H1 (cell line): Measurements from ENCODE around the gene TNRC6C. TPM values are rescaled to one million over a fixed set of nuclear protein-coding genes. Genes with fewer than 3 reads are reported as not detected.

Experiments used
- CTCF ChIA-PET: fragments of 300-600 bp; sonication (Branson Sonifier 250); formaldehyde crosslinking; loops from one replicate; lab custom pipeline; 2021; ENCODE audit not compliant: partially characterized antibody; lab: Charles Lee
- POLR2A ChIA-PET: fragments of 300-600 bp; sonication (Branson Sonifier 250); formaldehyde crosslinking; loops from one replicate; lab custom pipeline; 2021; ENCODE audit warnings: inconsistent platforms; ENCODE audit not compliant: partially characterized antibody; lab: Charles Lee
- DNase-seq, 2 experiments: peaks; one replicate each; pipeline versions ENCODE4 v3.0.0 to v3.0.0-alpha.2; 2010 to 2022; ENCODE audit warnings: low spot score in 2 of 2, low read depth in 1 of 2, mixed read lengths in 1 of 2
- FAIRE-seq: peaks from 2 replicates; lab custom pipeline; 2011; peaks lifted over from hg19 to GRCh38; lab: Jason Lieb, UNC
- H2AFZ ChIP-seq: 2 replicates; pipeline ENCODE4 v1.8.1; 2012; ENCODE audit warnings: low read length, inconsistent platforms
- H2AK5ac ChIP-seq: 2 replicates; pipeline ENCODE4 v1.6.1; 2013; ENCODE audit warnings: low read depth, low read length
- H2BK120ac ChIP-seq: replicated peaks from 2 replicates; pipeline ENCODE3; 2013; ENCODE audit warnings: low read depth, low read length, inconsistent platforms
- H2BK12ac ChIP-seq: 2 replicates; pipeline ENCODE4 v1.6.1; 2013; ENCODE audit warnings: low read depth, low read length
- H2BK15ac ChIP-seq: 2 replicates; pipeline ENCODE4 v1.6.1; 2013; ENCODE audit warnings: low read length
- H2BK20ac ChIP-seq: 2 replicates; pipeline ENCODE4 v1.6.1; 2013; ENCODE audit warnings: low read length
- H2BK5ac ChIP-seq: 2 replicates; pipeline ENCODE4 v1.6.1; 2013; ENCODE audit warnings: low read depth, low read length
- H3K14ac ChIP-seq: 2 replicates; pipeline ENCODE4 v1.6.1; 2013; ENCODE audit warnings: inconsistent platforms; ENCODE audit not compliant: insufficient read length
- H3K18ac ChIP-seq: 2 replicates; pipeline ENCODE4 v1.6.1; 2013; ENCODE audit warnings: low read length; ENCODE audit errors: extremely low read depth
- H3K23ac ChIP-seq: 2 replicates; pipeline ENCODE4 v1.6.1; 2013; ENCODE audit warnings: inconsistent platforms; ENCODE audit not compliant: insufficient read length
- H3K23me2 ChIP-seq: 2 replicates; pipeline ENCODE4 v1.6.1; 2013; ENCODE audit warnings: low read depth, low read length
- H3K27ac ChIP-seq: 2 replicates; pipeline ENCODE4 v1.6.1; 2011; ENCODE audit warnings: low read depth, low read length, inconsistent platforms
- H3K27me3 ChIP-seq, 4 experiments: replicated peaks in 1 of 4; 1 replicate in 1 of 4; 2 replicates in 3 of 4; pipeline versions ENCODE4 v1.6.1 to v1.8.1; 2011 to 2013; ENCODE audit warnings: low read length in 3 of 4, mild to moderate bottlenecking in 3 of 4, inconsistent platforms in 2 of 4, mixed read lengths in 2 of 4, moderate library complexity in 1 of 4; ENCODE audit not compliant: control insufficient read depth in 3 of 4, insufficient read depth in 3 of 4; ENCODE audit errors: extremely low read depth in 1 of 4
- H3K36me3 ChIP-seq, 4 experiments: 2 replicates each; pipeline versions ENCODE4 v1.6.1 to v1.8.1; 2011 to 2013; ENCODE audit warnings: mild to moderate bottlenecking in 4 of 4, low read length in 3 of 4, moderate library complexity in 2 of 4, control low read depth in 1 of 4, inconsistent platforms in 1 of 4; ENCODE audit not compliant: insufficient read depth in 4 of 4, control insufficient read depth in 2 of 4
- H3K4ac ChIP-seq: replicated peaks from 2 replicates; pipeline ENCODE3; 2013; ENCODE audit warnings: low read length, low read depth, mixed read lengths, inconsistent platforms; ENCODE audit not compliant: insufficient read length
- H3K4me1 ChIP-seq, 4 experiments: replicated peaks in 1 of 4; 1 replicate in 1 of 4; 2 replicates in 3 of 4; pipeline versions ENCODE4 v1.6.1 to v1.8.1; 2011 to 2013; ENCODE audit warnings: low read length in 3 of 4, inconsistent platforms in 2 of 4, mixed read lengths in 1 of 4; ENCODE audit not compliant: insufficient read depth in 4 of 4, control insufficient read depth in 3 of 4
- H3K4me2 ChIP-seq, 2 experiments: 2 replicates each; pipeline versions ENCODE4 v1.6.1 to v1.8.1; 2011 to 2013; ENCODE audit warnings: low read depth in 2 of 2, low read length in 2 of 2, control low read depth in 1 of 2, inconsistent platforms in 1 of 2, mild to moderate bottlenecking in 1 of 2; ENCODE audit not compliant: insufficient read depth in 1 of 2
- H3K4me3 ChIP-seq, 4 experiments: fragments of 200-600, 300-600 bp in 1 of 4; sonication (generic), shearing (Covaris generic), sonication (Bioruptor Twin) in 1 of 4; 2 replicates each; pipeline versions ENCODE4 v1.5.1 to v1.8.1; 2011 to 2016; ENCODE audit warnings: low read length in 4 of 4, low read depth in 3 of 4, control low read depth in 2 of 4, inconsistent platforms in 2 of 4, mild to moderate bottlenecking in 2 of 4, mixed read lengths in 1 of 4, moderate library complexity in 1 of 4; ENCODE audit not compliant: insufficient read depth in 2 of 4; ENCODE audit errors: extremely low read depth in 1 of 4
- H3K56ac ChIP-seq: replicated peaks from 2 replicates; pipeline ENCODE3; 2013; ENCODE audit warnings: low read depth, mild to moderate bottlenecking, mixed read lengths, low read length, inconsistent platforms; ENCODE audit not compliant: insufficient read length
- H3K79me1 ChIP-seq: 2 replicates; pipeline ENCODE4 v1.6.1; 2013; ENCODE audit warnings: low read depth, low read length, control low read depth
- H3K79me2 ChIP-seq, 2 experiments: 2 replicates each; pipeline versions ENCODE4 v1.6.1 to v1.8.1; 2012 to 2013; ENCODE audit warnings: low read length in 2 of 2, mild to moderate bottlenecking in 2 of 2, inconsistent platforms in 1 of 2; ENCODE audit not compliant: insufficient read depth in 2 of 2, control insufficient read depth in 1 of 2
- H3K9ac ChIP-seq, 4 experiments: replicated peaks in 1 of 4; 1 replicate in 1 of 4; 2 replicates in 3 of 4; pipeline versions ENCODE4 v1.6.1 to v1.8.1; 2011 to 2013; ENCODE audit warnings: low read depth in 3 of 4, low read length in 3 of 4, control low read depth in 2 of 4, mild to moderate bottlenecking in 2 of 4, moderate library complexity in 2 of 4, inconsistent platforms in 1 of 4; ENCODE audit errors: extremely low read depth in 1 of 4
- H3K9me3 ChIP-seq, 2 experiments: 2 replicates each; pipeline versions ENCODE4 v1.6.1 to v1.8.1; 2012 to 2013; ENCODE audit warnings: mild to moderate bottlenecking in 2 of 2, moderate library complexity in 2 of 2, control low read depth in 1 of 2, inconsistent platforms in 1 of 2, low read depth in 1 of 2, low read length in 1 of 2, mixed read lengths in 1 of 2; ENCODE audit not compliant: insufficient read depth in 2 of 2
- H4K20me1 ChIP-seq, 2 experiments: replicated peaks in 1 of 2; 2 replicates each; pipeline versions ENCODE3 to v1.8.1; 2011 to 2013; ENCODE audit warnings: inconsistent platforms in 2 of 2, low read length in 2 of 2, mild to moderate bottlenecking in 1 of 2; ENCODE audit not compliant: insufficient read depth in 2 of 2, control insufficient read depth in 1 of 2
- H4K5ac ChIP-seq: 2 replicates; pipeline ENCODE4 v1.6.1; 2013; ENCODE audit warnings: low read length, low read depth, mixed read lengths, inconsistent platforms; ENCODE audit not compliant: insufficient read length
- H4K8ac ChIP-seq: 2 replicates; pipeline ENCODE4 v1.8.0; 2013; ENCODE audit warnings: mild to moderate bottlenecking, moderate library complexity, low read length, inconsistent platforms; ENCODE audit not compliant: insufficient read depth; ENCODE audit errors: extremely low read depth
- H4K91ac ChIP-seq: replicated peaks from 2 replicates; pipeline ENCODE3; 2013; ENCODE audit warnings: low read length, mixed read lengths, inconsistent platforms; ENCODE audit not compliant: insufficient read length
- GTF2F1 ChIP-seq: IDR thresholded peaks from 2 replicates; pipeline ENCODE4 v1.6.1; 2012; ENCODE audit warnings: low read depth, low read length, improper control_type of control experiment, borderline replicate concordance
- JUN ChIP-seq: IDR thresholded peaks from 2 replicates; pipeline ENCODE4 v1.6.1; 2011; ENCODE audit warnings: low read depth, mild to moderate bottlenecking, improper control_type of control experiment, low read length
- SUZ12 ChIP-seq: fragments of 200-600 bp; sonication (generic); IDR thresholded peaks from 2 replicates; pipeline ENCODE4 v1.6.1; 2012; ENCODE audit warnings: mild to moderate bottlenecking, inconsistent platforms, low read length, moderate library complexity, mixed read lengths
- TCF12 ChIP-seq: IDR thresholded peaks from 2 replicates; pipeline ENCODE4 v1.6.1; 2011; ENCODE audit warnings: low read depth, mild to moderate bottlenecking, low read length
- WGBS, 2 experiments: shearing (Covaris generic) in 1 of 2; methylation state at CpG; one replicate each; pipeline versions ENCODE4 v1.1.6 to v1.1.7; 2013 to 2015; ENCODE audit warnings: low lambda C conversion rate in 2 of 2, mixed read lengths in 2 of 2, inconsistent platforms in 1 of 2, low coverage in 1 of 2, missing lambda C conversion rate in 1 of 2; ENCODE audit not compliant: insufficient replicate concordance in 2 of 2, insufficient coverage in 1 of 2, insufficient read length in 1 of 2; ENCODE audit errors: extremely low coverage in 1 of 2, missing lambda C conversion rate in 1 of 2; 5-methylcytosine and 5-hydroxymethylcytosine counted together
- polyA plus RNA-seq, 7 experiments: library from polyadenylated mRNA; depleted of rRNA in 3 of 7; stranded (reverse) in 5 of 7; unstranded in 2 of 7; fragments of >200 nt in 5 of 7; fragments of 200-250 nt in 2 of 7; gene quantifications; 1 replicate in 5 of 7; 2 replicates in 1 of 7; 4 replicates in 1 of 7; pipeline versions ENCODE4 v1.2.1 to v1.2.3, GENCODE V29; 2011 to 2013; ENCODE audit warnings: missing spikeins in 2 of 7, mixed read lengths in 2 of 7
- total RNA-seq: library from RNA; stranded (reverse); fragmentation: NEBNext Ultra II Directional; extraction: Animal tissue kit (Norgen Biotek cat#: 25700); gene quantifications from 2 replicates; pipeline ENCODE4 v1.2.1, GENCODE V29; 2021

TNRC6C gene
- total and polyA plus RNA-seq, 2 of the 8 experiments (the other 6 are each of a cell fraction or from before 2014, with no cell fraction given) = 2.8 to 28.9 TPM

DNA sequence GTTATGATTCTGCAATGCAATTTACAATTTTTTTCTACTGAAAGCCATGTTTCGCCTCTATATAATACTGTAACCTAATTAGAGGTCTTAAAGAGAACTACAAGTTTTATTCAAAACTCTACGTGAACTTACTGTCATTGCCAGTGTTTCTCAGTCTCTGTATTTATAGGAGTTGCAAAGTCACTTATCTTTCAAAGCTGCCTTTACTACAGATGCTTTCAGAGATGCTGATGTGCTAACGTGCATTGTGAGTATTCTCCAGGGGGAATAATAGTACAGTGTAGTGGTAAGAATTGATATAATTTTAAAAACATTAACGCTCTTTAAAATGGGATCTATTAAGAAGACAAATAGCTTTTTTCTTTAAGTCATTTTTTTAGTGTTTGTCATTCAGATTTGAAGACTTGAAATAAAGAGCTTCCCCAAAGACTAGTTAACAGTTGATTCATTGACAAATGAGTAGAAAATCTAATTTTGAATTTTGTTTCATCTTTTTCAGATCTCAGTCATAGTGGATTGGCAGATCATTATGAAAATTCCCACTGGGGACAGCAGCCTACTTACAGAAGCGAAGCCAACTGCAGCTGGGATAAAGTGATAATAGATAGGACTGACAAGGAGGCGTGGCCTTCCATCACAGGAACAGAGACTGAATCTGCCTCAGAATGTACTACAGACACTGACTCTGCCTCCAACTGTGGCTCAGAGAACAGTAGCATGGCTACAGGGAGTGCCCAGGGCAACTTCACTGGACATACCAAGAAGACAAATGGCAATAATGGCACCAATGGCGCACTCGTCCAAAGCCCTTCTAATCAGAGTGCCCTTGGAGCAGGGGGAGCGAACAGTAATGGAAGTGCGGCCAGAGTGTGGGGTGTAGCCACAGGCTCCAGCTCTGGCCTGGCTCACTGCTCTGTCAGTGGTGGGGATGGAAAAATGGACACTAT, 90.1 kb downstream of the TNRC6C start:
- Histone ChIP-seq H2BK20ac (no peak overlapping the region), H3K79me2 (no peaks in the 10 kb centered on the region), H2AK5ac (no peak overlapping the region), H3K9me3 (no peaks in the 10 kb centered on the region), H4K20me1 (peaks cover 0 to 3% of the 10 kb centered on the region in 2 experiments), H2AFZ (no peak overlapping the region), H3K27ac (no peak overlapping the region), H4K5ac (no peak overlapping the region), H3K36me3 (peaks cover 11 to 22% (median 18%) of the 10 kb centered on the region in 4 experiments), H2BK120ac (no peak overlapping the region), H3K18ac (no peak overlapping the region), H3K23ac (no peak overlapping the region), H4K8ac (no peak overlapping the region), H3K4me2 (no peak overlapping the region), H3K9ac (no peak overlapping the region), H3K23me2 (no peaks in the 10 kb centered on the region; the same call in 1 of the 2 replicates), H3K56ac (no peak overlapping the region), H2BK15ac (no peak overlapping the region), H3K4me1 (no peaks in the 10 kb centered on the region), H4K91ac (no peak overlapping the region), H3K79me1 (peaks cover 2% of the 10 kb centered on the region; the same call in 1 of the 2 replicates), H2BK12ac (no peak overlapping the region), H3K4me3 (no peak overlapping the region), H2BK5ac (no peak overlapping the region), H3K27me3 (no peaks in the 10 kb centered on the region), H3K4ac (no peak overlapping the region), H3K14ac (no peak overlapping the region)
- 93% methylated on average over 10 of the region's 10 CpGs; no CpG with 5 or more reads in 1 of the 2 experiments for WGBS, 2 experiments
- FAIRE-seq = no peak
- DNase-seq = no peak
- CTCF ChIA-PET = interaction anchor here (2.4 kb wide), 1 partner anchor 30 kb away, joined by 7 read pairs; no protein-coding TSS in a partner anchor
- TF ChIP-seq SUZ12 (no peak), JUN (no peak), GTF2F1 (no peak), TCF12 (no peak)
- POLR2A ChIA-PET = no interaction called here
